ENCODE data around the gene KCNJ2.

GRCh38 chr17:70168044-70168976 lies 1.0 kb upstream of the KCNJ2 start:
- TF ChIP-seq MYC (IDR thresholded peaks at IDR 0.05; ENCODE audit: borderline replicate concordance, low read length) (no peak), USF2 (IDR thresholded peaks at IDR 0.05) (no peak), KDM1A (IDR thresholded peaks at IDR 0.05; ENCODE audit: low read depth) (no peak), REST (IDR thresholded peaks at IDR 0.05) (no peak), CTCF (IDR thresholded peaks at IDR 0.05) (peak; percentile 80), POLR2A (IDR thresholded peaks at IDR 0.05; ENCODE audit: low read length) (no peak), EP300 (IDR thresholded peaks at IDR 0.05) (no peak), GATA3 (IDR thresholded peaks at IDR 0.05; ENCODE audit: borderline replicate concordance) (no peak), SMC3 (IDR thresholded peaks at IDR 0.05) (peak; percentile 77)

All from A549 (cell line).